ENCODE measurements around the gene ATL2. TPM values are rescaled to one million over a fixed set of nuclear protein-coding genes. Genes with fewer than 3 reads are reported as not detected.

ATL2 gene
- total RNA-seq, 4 donors from 2014 or later = 206 to 329 (median 253) TPM

DNA sequence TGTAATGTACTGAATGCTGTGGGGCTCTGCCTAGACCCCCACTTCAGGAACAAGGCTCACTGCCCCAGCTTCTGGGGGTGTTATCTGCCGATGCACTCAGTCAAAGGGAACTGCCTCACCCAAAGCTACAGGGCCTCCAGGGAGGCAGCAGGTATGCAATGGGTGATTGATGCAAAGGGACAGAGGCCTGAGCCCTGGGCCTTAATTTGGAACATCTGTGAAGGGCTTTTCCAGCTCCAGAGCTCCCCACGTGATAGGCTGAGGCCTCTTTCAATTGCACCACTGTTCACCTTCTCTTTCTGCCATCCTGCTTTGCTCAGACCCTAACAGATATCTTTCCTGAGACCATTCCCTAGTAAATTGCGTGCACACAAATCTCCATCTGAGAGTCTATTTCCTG lies 131.0 kb downstream of the ATL2 start:
- no peaks in the 10 kb centered on the region for H3K9me3 ChIP-seq
- no peaks in the 10 kb centered on the region for H3K4me1 ChIP-seq
- no peak for TF ChIP-seq POLR2AphosphoS5 (IDR thresholded peaks at IDR 0.05)
- TF ChIP-seq EP300 (IDR thresholded peaks at IDR 0.05) = no peak
- TF ChIP-seq, protein P1, sequence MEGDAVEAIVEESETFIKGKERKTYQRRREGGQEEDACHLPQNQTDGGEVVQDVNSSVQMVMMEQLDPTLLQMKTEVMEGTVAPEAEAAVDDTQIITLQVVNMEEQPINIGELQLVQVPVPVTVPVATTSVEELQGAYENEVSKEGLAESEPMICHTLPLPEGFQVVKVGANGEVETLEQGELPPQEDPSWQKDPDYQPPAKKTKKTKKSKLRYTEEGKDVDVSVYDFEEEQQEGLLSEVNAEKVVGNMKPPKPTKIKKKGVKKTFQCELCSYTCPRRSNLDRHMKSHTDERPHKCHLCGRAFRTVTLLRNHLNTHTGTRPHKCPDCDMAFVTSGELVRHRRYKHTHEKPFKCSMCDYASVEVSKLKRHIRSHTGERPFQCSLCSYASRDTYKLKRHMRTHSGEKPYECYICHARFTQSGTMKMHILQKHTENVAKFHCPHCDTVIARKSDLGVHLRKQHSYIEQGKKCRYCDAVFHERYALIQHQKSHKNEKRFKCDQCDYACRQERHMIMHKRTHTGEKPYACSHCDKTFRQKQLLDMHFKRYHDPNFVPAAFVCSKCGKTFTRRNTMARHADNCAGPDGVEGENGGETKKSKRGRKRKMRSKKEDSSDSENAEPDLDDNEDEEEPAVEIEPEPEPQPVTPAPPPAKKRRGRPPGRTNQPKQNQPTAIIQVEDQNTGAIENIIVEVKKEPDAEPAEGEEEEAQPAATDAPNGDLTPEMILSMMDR (IDR thresholded peaks at IDR 0.05) = no peak
- no peak for TF ChIP-seq POLR2A (IDR thresholded peaks at IDR 0.05)
- no peaks in the 10 kb centered on the region for H3K27me3 ChIP-seq
- no peak overlapping the region for H3K27ac ChIP-seq
- 73 to 100% methylated on average over 1 to 3 of the region's 3 CpGs for WGBS, 2 donors (ENCODE audit: low coverage in 1 of 2)
- no peaks in the 10 kb centered on the region for H3K36me3 ChIP-seq
- H3K4me3 ChIP-seq = no peak overlapping the region
- no peak for ATAC-seq

DNA sequence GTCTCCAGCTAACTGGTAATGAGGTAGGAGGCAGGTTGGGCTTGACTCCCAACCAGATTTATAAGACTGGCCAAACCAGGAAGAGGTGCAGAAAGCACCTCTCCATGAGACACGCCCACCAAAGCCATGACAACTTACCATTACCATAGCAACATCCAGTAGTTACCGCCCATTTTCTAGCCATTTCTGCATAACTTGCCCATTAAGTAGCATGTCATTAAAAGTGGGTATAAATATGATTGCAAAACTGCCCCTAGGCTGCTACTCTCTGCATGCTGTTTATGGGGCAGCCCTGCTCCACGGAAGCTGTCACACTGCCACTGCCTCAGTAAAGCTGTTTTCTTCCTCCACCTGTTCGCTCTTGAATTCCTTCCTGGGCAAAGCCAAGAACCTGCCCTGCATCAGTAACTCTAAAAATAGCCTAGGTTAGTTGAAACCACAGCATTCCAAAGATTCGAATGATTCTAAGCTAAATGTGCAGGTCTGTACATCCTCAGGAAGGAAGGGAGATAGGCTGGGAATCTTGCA lies 131.9 kb downstream of the ATL2 start:
- Histone ChIP-seq H3K27ac (no peak overlapping the region), H3K9me3 (no peaks in the 10 kb centered on the region), H3K4me3 (no peak overlapping the region), H3K4me1 (no peaks in the 10 kb centered on the region), H3K27me3 (no peaks in the 10 kb centered on the region), H3K36me3 (no peaks in the 10 kb centered on the region)
- ATAC-seq = no peak
- 63 to 87% methylated on average over 3 to 4 of the region's 5 CpGs for WGBS, 2 donors (ENCODE audit: low coverage in 1 of 2)
- TF ChIP-seq EP300 (IDR thresholded peaks at IDR 0.05) (no peak), POLR2AphosphoS5 (IDR thresholded peaks at IDR 0.05) (no peak), POLR2A (IDR thresholded peaks at IDR 0.05) (no peak)
- TF ChIP-seq, protein P1 (IDR thresholded peaks at IDR 0.05) = no peak

DNA sequence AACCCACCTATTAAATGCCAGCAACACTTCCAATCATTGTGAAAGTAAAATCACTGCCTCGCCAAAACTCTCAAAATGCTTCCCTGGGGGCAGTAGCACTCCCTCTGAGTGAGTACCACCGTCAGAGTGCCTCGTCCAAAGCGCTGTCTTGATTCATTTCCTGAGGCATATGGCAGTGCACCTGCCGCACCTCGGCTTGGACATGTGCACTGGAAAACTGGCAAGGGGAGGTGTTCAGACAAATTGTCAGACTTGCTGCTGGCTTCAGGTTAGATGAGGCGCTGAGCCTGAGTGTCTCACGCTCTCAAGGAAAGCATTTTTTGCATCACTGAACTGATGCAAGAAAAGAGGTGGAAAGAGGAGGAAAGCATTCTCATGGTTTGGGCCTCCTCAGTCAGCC lies 132.8 kb downstream of the ATL2 start:
- no peak overlapping the region for H3K27ac ChIP-seq
- H3K36me3 ChIP-seq = no peaks in the 10 kb centered on the region

More for the DNA sequence above, 132.8 kb downstream of the ATL2 start:
- ATAC-seq = no peak
- H3K4me3 ChIP-seq = no peak overlapping the region
- 80 to 100% methylated on average over 1 to 4 of the region's 8 CpGs for WGBS, 2 donors (ENCODE audit: low coverage in 1 of 2)
- no peaks in the 10 kb centered on the region for H3K9me3 ChIP-seq
- no peak for TF ChIP-seq POLR2AphosphoS5 (IDR thresholded peaks at IDR 0.05)
- TF ChIP-seq, protein P1 (IDR thresholded peaks at IDR 0.05) = no peak
- TF ChIP-seq POLR2A (IDR thresholded peaks at IDR 0.05) = no peak
- no peak for TF ChIP-seq EP300 (IDR thresholded peaks at IDR 0.05)
- no peaks in the 10 kb centered on the region for H3K4me1 ChIP-seq
- H3K27me3 ChIP-seq = no peaks in the 10 kb centered on the region

Other genes with a start within 250 kb of the ATL2 start
- 10 to 100 TPM; 47.3 to 79.1 (median 68.7) TPM for gene HNRNPLL, start 225.7 kb upstream of the ATL2 start, total RNA-seq

Measured in gastroesophageal sphincter (tissue), 4 donors.